ENCODE measurements around the gene DDAH1. TPM values are rescaled to one million over a fixed set of nuclear protein-coding genes. Genes with fewer than 3 reads are reported as not detected.

DDAH1 gene
- total RNA-seq, 1 experiment from 2014 or later: 22.8 TPM

DNA sequence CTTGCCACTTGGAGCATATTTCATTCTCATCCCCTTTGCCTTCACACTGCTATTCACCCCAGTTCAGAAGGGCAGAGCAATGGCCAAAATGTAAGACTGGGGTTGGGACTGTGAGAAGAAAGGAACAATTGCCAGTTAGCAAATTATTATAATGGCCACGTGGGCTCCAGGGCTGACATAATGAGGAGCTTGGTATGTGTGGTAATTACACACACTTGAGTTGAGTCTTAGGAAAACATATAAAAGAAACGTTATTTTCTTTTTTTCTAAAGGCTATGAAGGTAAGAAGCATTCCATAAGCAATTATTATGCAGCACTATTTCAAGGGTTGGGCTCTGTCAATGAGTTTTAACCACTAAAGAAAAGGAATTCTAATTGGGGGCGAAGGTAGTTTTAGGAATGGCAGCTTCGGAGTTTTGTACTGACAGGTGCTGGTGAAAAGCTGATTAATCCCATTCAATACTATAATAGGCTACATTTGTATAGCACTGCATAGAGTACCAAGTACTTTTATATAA lies 156.1 kb downstream of the DDAH1 start:
- no peak overlapping the region for H3K27ac Mint-ChIP-seq
- H3K27me3 Mint-ChIP-seq (ENCODE audit: low read depth): no peaks in the 10 kb centered on the region
- H3K36me3 Mint-ChIP-seq: no peaks in the 10 kb centered on the region
- no peak for ATAC-seq
- no peak overlapping the region for H3K4me3 Mint-ChIP-seq
- ChIA-PET CTCF (interaction anchor here (0.6 to 2.4 kb wide), 36 partner anchors 7 to 710 kb away, joined by 3 to 35 read pairs (median 5); partner anchors contain the start of genes BCL10, C1orf52, CCN1 and ZNHIT6), POLR2A (interaction anchor here (0.6 to 2.2 kb wide), 3 partner anchors 33 to 272 kb away, joined by 5 to 6 read pairs (median 6); partner anchors contain the start of genes BCL10 and CCN1)
- peaks cover 20% of the 10 kb centered on the region for H3K4me1 Mint-ChIP-seq
- H3K9me3 Mint-ChIP-seq: no peaks in the 10 kb centered on the region
- TF ChIP-seq SMAD4 (CRISPR knock-in tag; IDR thresholded peaks at IDR 0.05) (no peak), CBFB (CRISPR knock-in tag; IDR thresholded peaks at IDR 0.05; ENCODE audit: low read depth) (no peak)
- TF ChIP-seq, protein P1, sequence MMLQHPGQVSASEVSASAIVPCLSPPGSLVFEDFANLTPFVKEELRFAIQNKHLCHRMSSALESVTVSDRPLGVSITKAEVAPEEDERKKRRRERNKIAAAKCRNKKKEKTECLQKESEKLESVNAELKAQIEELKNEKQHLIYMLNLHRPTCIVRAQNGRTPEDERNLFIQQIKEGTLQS (CRISPR knock-in tag; conservative IDR thresholded peaks at IDR 0.05): no peak
- TF ChIP-seq, protein P2, sequence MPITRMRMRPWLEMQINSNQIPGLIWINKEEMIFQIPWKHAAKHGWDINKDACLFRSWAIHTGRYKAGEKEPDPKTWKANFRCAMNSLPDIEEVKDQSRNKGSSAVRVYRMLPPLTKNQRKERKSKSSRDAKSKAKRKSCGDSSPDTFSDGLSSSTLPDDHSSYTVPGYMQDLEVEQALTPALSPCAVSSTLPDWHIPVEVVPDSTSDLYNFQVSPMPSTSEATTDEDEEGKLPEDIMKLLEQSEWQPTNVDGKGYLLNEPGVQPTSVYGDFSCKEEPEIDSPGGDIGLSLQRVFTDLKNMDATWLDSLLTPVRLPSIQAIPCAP (CRISPR knock-in tag; IDR thresholded peaks at IDR 0.05): no peak
- no peak for DNase-seq (ENCODE audit: low spot score)

GRCh38 chr1:85307987-85308832 lies 156.7 kb downstream of the DDAH1 start:
- ChIA-PET POLR2A (interaction anchor here (1.4 to 2.2 kb wide), 2 partner anchors 32 to 273 kb away, joined by 6 read pairs; partner anchors contain the start of genes BCL10 and CCN1), CTCF (interaction anchor here (0.6 to 2.4 kb wide), 44 partner anchors 8 to 710 kb away, joined by 3 to 35 read pairs (median 5); partner anchors contain the start of genes BCL10, C1orf52, CCN1 and DDAH1)
- TF ChIP-seq AR (CRISPR knock-in tag; IDR thresholded peaks at IDR 0.05) (no peak), RORB (CRISPR knock-in tag; IDR thresholded peaks at IDR 0.05) (no peak), GABPB1 (CRISPR knock-in tag; IDR thresholded peaks at IDR 0.05) (peak; percentile 39; the same call in 1 of the 2 replicates), TEAD4 (CRISPR knock-in tag; IDR thresholded peaks at IDR 0.05) (no peak), MAX (CRISPR knock-in tag; IDR thresholded peaks at IDR 0.05) (peak; percentile 62; the same call in 1 of the 2 replicates), IRF2 (CRISPR knock-in tag; IDR thresholded peaks at IDR 0.05; ENCODE audit: borderline replicate concordance, low read depth) (no peak), NFYB (CRISPR knock-in tag; conservative IDR thresholded peaks at IDR 0.05; ENCODE audit: low read depth) (no peak), NR2C2 (CRISPR knock-in tag; IDR thresholded peaks at IDR 0.05) (no peak), AFF4 (CRISPR knock-in tag; IDR thresholded peaks at IDR 0.05; ENCODE audit: borderline replicate concordance) (no peak), HMGXB4 (CRISPR knock-in tag; IDR thresholded peaks at IDR 0.05) (peak; percentile 83), GTF2I (CRISPR knock-in tag; conservative IDR thresholded peaks at IDR 0.05) (no peak), TEAD1 (CRISPR knock-in tag; IDR thresholded peaks at IDR 0.05) (peak; percentile 65; the same call in 1 of the 2 replicates)
- TF ChIP-seq, protein P3, sequence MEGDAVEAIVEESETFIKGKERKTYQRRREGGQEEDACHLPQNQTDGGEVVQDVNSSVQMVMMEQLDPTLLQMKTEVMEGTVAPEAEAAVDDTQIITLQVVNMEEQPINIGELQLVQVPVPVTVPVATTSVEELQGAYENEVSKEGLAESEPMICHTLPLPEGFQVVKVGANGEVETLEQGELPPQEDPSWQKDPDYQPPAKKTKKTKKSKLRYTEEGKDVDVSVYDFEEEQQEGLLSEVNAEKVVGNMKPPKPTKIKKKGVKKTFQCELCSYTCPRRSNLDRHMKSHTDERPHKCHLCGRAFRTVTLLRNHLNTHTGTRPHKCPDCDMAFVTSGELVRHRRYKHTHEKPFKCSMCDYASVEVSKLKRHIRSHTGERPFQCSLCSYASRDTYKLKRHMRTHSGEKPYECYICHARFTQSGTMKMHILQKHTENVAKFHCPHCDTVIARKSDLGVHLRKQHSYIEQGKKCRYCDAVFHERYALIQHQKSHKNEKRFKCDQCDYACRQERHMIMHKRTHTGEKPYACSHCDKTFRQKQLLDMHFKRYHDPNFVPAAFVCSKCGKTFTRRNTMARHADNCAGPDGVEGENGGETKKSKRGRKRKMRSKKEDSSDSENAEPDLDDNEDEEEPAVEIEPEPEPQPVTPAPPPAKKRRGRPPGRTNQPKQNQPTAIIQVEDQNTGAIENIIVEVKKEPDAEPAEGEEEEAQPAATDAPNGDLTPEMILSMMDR (IDR thresholded peaks at IDR 0.05): peak; percentile 80
- TF ChIP-seq, protein P4, sequence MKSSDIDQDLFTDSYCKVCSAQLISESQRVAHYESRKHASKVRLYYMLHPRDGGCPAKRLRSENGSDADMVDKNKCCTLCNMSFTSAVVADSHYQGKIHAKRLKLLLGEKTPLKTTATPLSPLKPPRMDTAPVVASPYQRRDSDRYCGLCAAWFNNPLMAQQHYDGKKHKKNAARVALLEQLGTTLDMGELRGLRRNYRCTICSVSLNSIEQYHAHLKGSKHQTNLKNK (CRISPR knock-in tag; IDR thresholded peaks at IDR 0.05): no peak
- TF ChIP-seq, protein P5, sequence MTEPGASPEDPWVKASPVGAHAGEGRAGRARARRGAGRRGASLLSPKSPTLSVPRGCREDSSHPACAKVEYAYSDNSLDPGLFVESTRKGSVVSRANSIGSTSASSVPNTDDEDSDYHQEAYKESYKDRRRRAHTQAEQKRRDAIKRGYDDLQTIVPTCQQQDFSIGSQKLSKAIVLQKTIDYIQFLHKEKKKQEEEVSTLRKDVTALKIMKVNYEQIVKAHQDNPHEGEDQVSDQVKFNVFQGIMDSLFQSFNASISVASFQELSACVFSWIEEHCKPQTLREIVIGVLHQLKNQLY (CRISPR knock-in tag; IDR thresholded peaks at IDR 0.05): no peak

More at GRCh38 chr1:85307987-85308832, 156.7 kb downstream of the DDAH1 start:
- Mint-ChIP-seq H3K4me1 (peaks cover 20% of the 10 kb centered on the region), H3K27ac (0 out of 2 replicates have a peak overlapping the region, but pooled peaks have one; percentile 35), H3K36me3 (no peaks in the 10 kb centered on the region), H3K9me3 (no peaks in the 10 kb centered on the region), H3K4me3 (peak overlapping the region; percentile 51), H3K27me3 (ENCODE audit: low read depth) (no peaks in the 10 kb centered on the region)
- peak; percentile 99 for ATAC-seq
- DNase-seq (ENCODE audit: low spot score): peak; percentile 95

Measured in WTC11 (cell line).